HEK293T (cell line): ENCODE results near the gene NR2C1.

ENCODE experiments used
- ARNT ChIP-seq: fragments of 450-650 bp; IDR thresholded peaks from 2 replicates; pipeline ENCODE4 v1.6.1; 2017; ENCODE audit warnings: mild to moderate bottlenecking
- BHLHE40 ChIP-seq: fragments of 450-650 bp; IDR thresholded peaks from 2 replicates; pipeline ENCODE4 v1.6.1; 2016; ENCODE audit warnings: mild to moderate bottlenecking, moderate library complexity, borderline replicate concordance
- CTBP1 ChIP-seq: fragments of 450-650 bp; IDR thresholded peaks from 2 replicates; pipeline ENCODE4 v1.6.1; 2016; ENCODE audit warnings: borderline replicate concordance
- FOXA1 ChIP-seq: fragments of 450-650 bp; IDR thresholded peaks from 2 replicates; pipeline ENCODE4 v1.6.1; 2016; ENCODE audit warnings: mild to moderate bottlenecking
- HDGF ChIP-seq: fragments of 450-650 bp; IDR thresholded peaks from 2 replicates; pipeline ENCODE4 v1.6.1; 2017; ENCODE audit warnings: antibody characterized with exemption, borderline replicate concordance
- L3MBTL2 ChIP-seq: fragments of 450-650 bp; conservative IDR thresholded peaks from 2 replicates; pipeline ENCODE4 v1.6.1; 2016; ENCODE audit warnings: mild to moderate bottlenecking
- NFRKB ChIP-seq: fragments of 450-650 bp; IDR thresholded peaks from 2 replicates; pipeline ENCODE4 v1.6.1; 2016; ENCODE audit warnings: mild to moderate bottlenecking, moderate library complexity
- SP1 ChIP-seq: fragments of 450-650 bp; IDR thresholded peaks from 2 replicates; pipeline ENCODE4 v1.6.1; 2017
- SUZ12 ChIP-seq: fragments of 450-650 bp; IDR thresholded peaks from 2 replicates; pipeline ENCODE4 v1.6.1; 2016; ENCODE audit warnings: mild to moderate bottlenecking
- TARDBP ChIP-seq: fragments of 450-650 bp; IDR thresholded peaks from 2 replicates; pipeline ENCODE4 v1.6.1; 2016
- ZNF384 ChIP-seq: fragments of 450-650 bp; IDR thresholded peaks from 2 replicates; pipeline ENCODE4 v1.6.1; 2016

DNA sequence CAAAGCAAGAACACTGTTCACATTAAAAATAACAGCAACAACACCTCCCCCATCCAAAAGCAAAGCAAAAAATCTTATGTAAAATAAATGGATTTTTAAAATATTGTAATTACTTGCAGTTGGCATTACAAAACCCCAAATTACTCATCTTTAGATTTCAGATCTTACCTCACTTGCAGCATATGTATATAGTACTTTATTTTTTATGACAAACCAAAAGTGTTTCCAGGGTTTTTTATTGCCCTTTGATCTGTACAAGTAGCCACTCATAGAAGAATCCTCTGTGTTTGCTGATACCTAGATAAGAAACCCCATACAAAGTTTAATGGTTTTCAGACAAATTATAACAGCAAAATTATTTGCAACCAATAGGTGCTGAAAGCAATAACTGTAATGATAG, 12.2 kb upstream of the NR2C1 start:
- no peak for TF ChIP-seq NFRKB
- TF ChIP-seq SP1, result no peak
- no peak for TF ChIP-seq FOXA1
- no peak for TF ChIP-seq HDGF
- no peak for TF ChIP-seq ARNT
- no peak for TF ChIP-seq CTBP1
- TF ChIP-seq SUZ12, result no peak
- TF ChIP-seq BHLHE40, result no peak
- TF ChIP-seq L3MBTL2, result no peak
- TF ChIP-seq TARDBP, result no peak
- TF ChIP-seq ZNF384, result no peak
